ENCODE results near the gene TRIM14.
"Not testable (repeated sequence)": the region's sequence is repeated elsewhere in the genome, so short reads cannot be mapped to it uniquely, and the experiment has no call there.

Gene TRIM14

DNA sequence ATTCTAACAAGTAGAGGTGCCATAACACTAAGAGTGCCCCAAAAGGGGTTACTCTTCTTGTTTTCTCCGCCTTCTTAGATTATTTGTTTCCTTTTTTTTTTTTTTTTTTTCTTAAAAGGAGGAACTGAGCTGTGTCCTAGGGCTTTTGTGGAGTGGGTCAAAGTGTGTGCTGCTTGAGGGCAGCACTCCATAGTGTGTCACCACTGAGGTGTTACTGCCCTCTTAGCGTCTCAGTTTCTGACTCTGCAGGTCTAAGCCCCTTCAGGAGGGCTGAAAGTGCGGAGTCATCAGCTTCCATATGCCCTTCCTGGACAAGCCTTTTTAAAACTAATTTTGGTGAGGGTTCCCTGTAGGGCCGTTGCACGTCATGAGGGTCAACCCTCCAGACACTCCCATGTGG is 75.1 kb downstream of the TRIM14 start:
- DNase-seq = no peak

DNA sequence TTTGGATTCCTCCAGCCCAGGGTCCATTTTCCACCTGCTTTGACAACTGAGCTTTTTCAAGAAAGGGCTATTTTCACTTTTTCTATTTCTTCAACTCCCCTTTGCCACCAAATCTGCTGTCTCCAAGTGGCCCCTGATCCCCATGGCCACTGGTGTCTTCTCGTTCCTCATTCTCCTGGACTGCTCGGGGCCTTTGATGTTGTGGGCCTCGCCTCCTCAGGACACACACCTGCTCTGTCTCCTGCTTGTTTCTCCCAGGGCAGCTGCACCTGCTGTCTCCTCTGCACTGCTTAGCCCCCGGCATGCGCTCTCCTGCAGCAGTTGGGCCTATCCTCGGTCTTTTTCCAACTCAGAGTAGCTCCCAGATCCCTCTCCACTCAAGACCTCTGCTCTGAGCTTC is 78.8 kb downstream of the TRIM14 start:
- no peak for DNase-seq

DNA sequence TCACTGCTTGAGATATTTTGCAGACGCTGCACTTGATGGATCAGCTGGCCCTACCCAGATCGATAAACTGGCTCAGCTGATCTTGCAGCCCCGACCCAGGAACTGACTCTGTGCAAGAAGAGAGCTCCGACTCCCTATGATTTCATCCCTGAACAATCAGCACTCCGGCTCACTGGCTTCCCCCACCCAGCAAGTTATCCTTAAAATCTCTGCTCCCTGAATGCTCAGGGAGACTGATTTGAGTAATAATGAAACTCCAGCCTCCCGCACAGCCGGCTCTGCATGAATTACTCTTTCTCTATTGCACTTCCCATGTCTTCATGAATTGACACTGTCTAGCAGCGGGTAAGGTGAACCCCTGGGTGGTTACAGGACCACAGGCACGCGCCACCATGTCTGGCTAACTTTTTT is 79.4 kb downstream of the TRIM14 start:
- DNase-seq = no peak

DNA sequence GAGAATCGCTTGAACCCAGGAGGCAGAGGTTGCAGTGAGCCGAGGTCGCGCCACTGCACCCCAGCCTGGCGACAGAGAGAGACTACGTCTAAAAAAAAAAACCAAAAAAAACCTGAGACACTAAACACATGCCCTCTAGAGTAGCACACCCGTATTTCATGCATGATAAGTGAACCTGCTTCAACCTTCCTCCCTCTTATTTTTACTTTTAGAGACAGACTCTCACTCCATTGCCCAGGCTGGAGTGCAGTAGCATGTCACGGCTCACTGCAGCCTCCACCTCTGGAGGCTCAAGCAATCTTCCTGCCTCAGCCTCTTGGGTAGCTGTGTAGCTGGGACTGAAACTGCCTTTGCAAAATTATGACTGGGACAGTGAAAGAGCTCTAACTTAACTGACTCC is 80.1 kb downstream of the TRIM14 start:
- no peak for DNase-seq

DNA sequence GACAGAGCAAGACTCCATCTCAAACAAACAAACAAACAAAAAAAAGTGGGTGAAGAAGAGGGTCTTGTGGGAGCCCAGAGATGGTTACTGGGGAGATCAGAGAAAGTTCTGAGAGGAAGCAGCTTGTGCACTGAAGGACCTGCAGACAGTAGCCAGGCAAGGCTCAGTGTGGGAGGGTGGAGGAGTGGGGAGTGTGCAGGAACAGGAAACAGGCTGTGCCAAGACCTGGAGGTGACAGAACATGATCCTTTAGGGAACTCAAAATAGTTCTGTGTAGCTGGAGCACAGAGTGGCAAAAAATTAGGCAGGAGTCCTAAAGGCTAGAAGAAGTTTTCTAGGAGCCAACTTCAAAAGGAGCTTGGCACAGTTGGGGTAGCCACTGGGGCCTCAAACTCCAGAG is 81.7 kb downstream of the TRIM14 start:
- DNase-seq = no peak

DNA sequence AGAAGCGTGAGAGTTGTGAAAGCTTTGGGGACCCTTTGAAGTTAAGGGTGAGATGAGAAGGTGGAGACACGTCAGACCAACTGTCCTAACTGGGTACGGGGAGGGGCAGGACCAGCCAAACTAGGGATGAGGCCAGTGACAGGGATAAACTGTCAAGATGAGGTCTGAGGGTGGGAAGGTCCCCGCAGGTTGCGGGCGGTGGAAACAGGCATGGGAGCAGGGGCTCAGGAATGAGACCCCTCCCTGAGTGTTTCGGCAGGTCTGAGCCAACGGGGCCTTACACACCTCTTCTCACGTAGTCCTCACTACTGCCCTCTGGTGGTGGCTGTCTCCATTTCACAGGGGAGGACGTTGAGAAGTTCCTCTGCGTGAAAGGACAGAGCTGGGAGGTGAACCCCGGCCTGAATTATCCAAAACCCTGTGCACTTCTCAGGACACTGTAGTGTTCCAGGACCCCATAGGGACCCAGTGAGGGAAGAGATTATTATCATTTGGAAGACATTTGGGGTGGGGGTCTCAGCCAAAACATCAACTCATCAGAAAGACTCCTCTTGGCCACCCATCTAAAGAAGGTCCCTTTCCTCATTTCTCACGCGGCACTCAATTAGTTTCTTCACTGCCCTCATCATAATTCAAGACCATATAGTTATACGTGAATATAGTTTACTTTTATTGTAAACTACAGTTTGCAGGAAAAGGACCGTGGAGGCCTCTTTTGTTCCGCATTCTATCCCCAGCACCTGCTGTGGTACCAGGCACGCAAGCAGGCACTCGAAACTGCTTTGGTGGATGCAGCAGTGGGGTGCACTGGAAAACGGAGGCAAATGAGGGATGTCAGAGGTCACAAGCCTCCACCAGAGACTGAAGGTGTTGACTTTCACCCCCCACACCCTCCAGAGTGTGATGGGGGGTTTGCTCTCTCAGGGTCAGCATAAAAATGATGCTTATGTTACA is 84.2 kb downstream of the TRIM14 start:
- peak; percentile 92 for DNase-seq

DNA sequence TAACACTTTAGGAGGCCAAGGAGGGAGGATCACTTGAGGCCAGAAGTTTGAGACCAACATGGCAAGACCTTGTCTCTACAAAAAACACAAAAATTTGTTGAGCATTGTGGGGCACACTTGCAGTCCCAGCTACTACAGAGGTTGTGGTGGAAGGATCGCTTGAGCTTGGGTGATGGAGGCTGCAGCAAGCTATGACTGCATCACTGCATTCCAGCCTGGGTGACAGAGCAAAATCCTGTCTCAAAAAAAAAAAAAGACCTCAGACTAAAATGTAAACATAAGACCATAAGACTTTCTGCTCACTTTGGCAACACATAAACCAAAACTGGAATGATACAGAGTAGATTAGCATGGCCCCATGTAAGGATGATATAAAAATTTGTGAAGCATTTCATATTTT is 87.1 kb downstream of the TRIM14 start:
- DNase-seq = no peak

DNA sequence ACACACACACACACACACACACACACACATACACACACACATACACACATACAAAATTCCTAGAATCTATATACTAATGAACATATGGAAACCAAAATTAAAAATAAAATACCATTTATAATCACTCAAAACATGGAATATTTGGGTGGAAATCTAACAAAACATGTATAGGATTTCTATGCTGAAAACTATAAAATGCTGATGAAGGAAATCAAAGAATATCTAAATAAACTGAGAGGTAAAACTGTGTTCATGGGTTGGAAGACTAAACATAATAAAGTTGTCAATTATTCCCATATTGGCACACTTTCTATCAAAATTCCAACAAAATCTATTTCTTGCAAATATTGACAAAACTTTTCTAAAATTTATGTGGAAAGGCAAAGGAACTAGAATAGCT is 87.9 kb downstream of the TRIM14 start:
- no peak for DNase-seq

DNA sequence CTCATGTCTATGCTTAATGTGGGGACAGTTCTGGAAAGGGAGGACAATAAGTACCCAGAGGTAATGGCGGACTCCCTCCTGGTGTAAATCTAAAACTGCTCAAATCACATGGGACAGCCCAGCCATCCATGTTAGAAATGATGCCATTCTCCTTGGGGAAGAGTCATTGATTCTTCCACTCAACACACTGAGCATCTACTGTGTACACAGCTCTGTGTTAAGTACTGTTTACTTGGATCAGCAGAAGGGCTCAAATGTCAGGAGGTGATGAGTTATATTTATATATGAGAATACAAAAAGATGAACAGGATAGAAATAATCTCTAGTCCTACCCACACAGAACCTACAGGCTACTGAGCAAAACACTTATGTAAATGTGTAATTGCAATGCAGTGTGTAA is 94.3 kb downstream of the TRIM14 start:
- DNase-seq = no peak

DNA sequence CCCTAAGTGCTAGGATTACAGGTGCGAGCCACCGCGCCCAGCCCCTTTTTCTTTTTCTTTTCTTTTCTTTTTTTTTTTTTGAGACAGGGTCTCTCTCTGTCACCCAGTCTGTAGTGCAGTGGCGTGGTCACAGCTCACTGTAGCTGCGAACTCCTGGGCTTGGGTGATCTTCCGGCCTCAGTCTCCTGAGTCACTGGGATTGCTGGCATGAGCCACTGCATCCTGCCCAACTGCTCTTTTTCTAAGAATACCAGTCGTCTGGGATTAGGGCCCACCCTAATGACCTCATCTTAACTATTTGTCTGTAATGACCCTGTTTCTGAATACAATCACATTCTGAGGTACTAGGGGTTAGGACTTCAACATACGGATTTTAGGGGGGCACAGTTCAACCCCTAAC is 96.6 kb downstream of the TRIM14 start:
- DNase-seq = no peak

DNA sequence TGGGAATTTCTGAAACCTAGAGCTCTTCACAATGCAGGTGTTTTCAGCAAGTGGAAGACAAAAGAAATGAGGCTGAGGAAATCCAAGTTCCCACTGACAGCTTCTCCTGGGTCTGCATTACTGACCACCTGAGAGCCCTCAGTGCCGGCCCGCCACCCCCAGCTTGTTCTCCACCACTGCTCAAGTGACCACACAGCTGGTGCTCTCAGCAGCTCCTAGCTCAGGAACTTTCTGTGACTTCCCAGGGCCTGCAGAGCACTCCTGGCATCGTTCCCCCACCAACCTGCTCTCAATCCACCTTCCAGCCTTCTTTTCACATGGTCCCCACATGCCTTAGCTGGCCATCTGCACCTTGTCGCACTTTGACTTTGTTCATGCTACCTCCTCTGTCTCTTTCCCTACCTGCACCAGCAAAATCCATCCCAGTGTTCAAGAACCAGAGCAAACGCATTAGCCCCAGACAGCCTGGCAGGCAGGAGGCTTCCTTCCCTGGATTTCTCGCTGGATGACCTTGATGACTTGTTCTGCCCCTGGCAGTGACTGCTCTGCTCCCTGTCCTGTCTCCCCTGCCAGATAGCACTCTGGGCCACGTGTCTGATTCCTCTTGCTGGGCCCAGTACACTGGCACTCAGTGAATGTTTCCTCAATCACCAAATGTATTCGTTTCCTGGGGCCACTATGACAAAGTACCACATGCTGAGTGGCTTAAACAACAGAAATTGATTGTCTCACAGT is 97.5 kb downstream of the TRIM14 start:
- DNase-seq = no peak

DNA sequence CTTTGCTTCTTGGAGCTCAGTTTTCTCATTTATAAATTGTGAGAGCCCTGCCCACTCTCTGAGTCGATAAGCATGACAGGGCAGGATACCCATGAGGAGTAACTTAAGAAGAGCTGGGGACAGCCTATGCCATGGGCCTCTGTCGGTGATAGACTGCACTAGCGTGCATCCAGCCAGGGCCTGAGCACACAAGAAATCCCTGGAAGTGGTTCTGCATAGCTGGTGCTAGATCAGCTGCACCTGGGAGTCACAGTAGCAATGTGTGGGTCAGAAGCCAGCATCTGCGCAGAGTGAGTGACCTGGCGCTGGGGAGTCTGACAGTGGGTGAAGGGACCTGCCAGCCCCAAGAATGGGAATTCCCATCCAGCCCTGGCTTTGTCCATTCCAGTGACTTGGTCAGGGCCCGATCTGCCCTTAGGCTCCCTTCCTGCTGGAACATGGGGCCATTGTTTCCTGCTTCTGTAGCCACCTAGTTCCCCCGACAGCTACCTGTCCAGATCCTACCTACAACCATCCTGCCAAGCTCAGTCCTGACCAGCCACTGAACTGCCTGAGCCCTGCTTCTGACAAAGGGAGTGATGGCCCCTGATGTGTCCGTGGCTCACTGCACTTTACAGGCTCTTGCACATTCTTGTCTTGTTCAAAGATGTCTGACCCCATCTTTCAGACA is 98.4 kb downstream of the TRIM14 start:
- no peak for DNase-seq

DNA sequence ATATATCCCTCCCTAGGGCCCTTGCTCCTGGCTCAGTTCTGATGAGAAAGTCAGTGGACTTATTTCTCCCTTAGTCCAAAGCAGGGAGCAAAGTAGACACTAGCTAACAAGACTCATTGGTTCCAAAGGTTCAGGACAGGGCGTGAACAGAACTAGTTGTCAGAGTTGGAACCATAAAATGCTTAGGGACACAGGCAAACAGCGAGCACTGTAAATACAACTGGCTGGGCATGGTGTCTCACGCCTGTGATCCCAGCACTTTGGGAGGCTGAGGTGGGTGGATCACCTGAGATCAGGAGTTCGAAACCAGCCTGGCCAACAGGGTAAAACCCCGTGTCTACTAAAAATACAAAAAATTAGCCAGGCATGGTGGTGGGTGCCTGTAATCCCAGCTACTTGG is 99.2 kb downstream of the TRIM14 start:
- DNase-seq = not testable (repeated sequence)

All from eye (tissue), 1 donor.